A673 (cell line): ENCODE measurements around the gene OR10H1. TPM values are rescaled to one million over a fixed set of nuclear protein-coding genes. Genes with fewer than 3 reads are reported as not detected.

ENCODE experiments used
- BruUV-seq: library from RNA; stranded (reverse); fragments of 400-500 nt; replicated peaks from 2 replicates; lab custom pipeline; 2021; lab: Mats Ljungman, UMichigan
- CTCF ChIA-PET: fragments of 300-600 bp; sonication (Branson Sonifier 250); formaldehyde crosslinking; loops from one replicate; lab custom pipeline; 2022; ENCODE audit warnings: antibody characterized with exemption; lab: Charles Lee
- POLR2A ChIA-PET: fragments of 300-600 bp; sonication (Branson Sonifier 250); formaldehyde crosslinking; loops from one replicate; lab custom pipeline; 2022; ENCODE audit warnings: antibody characterized with exemption; ENCODE audit not compliant: low non-redundant PET; lab: Charles Lee
- DNase-seq: peaks from one replicate; pipeline ENCODE4 v3.0.0-alpha.2; 2015; ENCODE audit warnings: low spot score
- H3K27ac ChIP-seq: fragments of 200-600 bp; sonication (generic); 2 replicates; pipeline ENCODE4 v1.5.1; 2016; ENCODE audit warnings: mixed run types, low read depth, mild to moderate bottlenecking, mixed read lengths, antibody characterized with exemption, low read length; ENCODE audit not compliant: poor library complexity, severe bottlenecking
- H3K27me3 ChIP-seq: fragments of 200-600 bp; sonication (generic); replicated peaks from 2 replicates; pipeline ENCODE4 v1.6.1; 2017; ENCODE audit warnings: mixed run types, low read depth, mild to moderate bottlenecking, mixed read lengths, antibody characterized with exemption, low read length; ENCODE audit not compliant: insufficient read depth, poor library complexity
- H3K36me3 ChIP-seq: fragments of 200-600 bp; sonication (generic); 2 replicates; pipeline ENCODE4 v1.6.1; 2016; ENCODE audit warnings: mixed run types, mild to moderate bottlenecking, mixed read lengths, antibody characterized with exemption, low read length; ENCODE audit not compliant: insufficient read depth, poor library complexity, severe bottlenecking
- H3K4me1 ChIP-seq: fragments of 200-600 bp; sonication (generic); 2 replicates; pipeline ENCODE4 v1.6.1; 2017; ENCODE audit warnings: mixed run types, mild to moderate bottlenecking, mixed read lengths, antibody characterized with exemption, low read length; ENCODE audit not compliant: insufficient read depth, poor library complexity, severe bottlenecking
- H3K4me3 ChIP-seq: fragments of 200-600 bp; sonication (generic); 2 replicates; pipeline ENCODE4 v1.5.1; 2016; ENCODE audit warnings: low read depth, mixed run types, mild to moderate bottlenecking, mixed read lengths, low read length; ENCODE audit not compliant: poor library complexity, severe bottlenecking
- H3K9me3 ChIP-seq: fragments of 200-600 bp; sonication (generic); 2 replicates; pipeline ENCODE4 v1.6.1; 2016; ENCODE audit warnings: mixed run types, low read depth, mild to moderate bottlenecking, mixed read lengths, antibody characterized with exemption, low read length; ENCODE audit not compliant: poor library complexity, severe bottlenecking
- CTCF ChIP-seq: fragments of 300-800, 200-600 bp; sonication (generic); conservative IDR thresholded peaks from 2 replicates; pipeline ENCODE4 v1.5.1; 2017; ENCODE audit warnings: low read depth, mild to moderate bottlenecking, antibody characterized with exemption, low read length, moderate library complexity, mixed read lengths
- EZH2 ChIP-seq: fragments of 200-600 bp; sonication (generic); IDR thresholded peaks from 2 replicates; pipeline ENCODE4 v1.6.1; 2017; ENCODE audit warnings: borderline replicate concordance, low read depth, mild to moderate bottlenecking, mixed read lengths, antibody characterized with exemption, low read length; ENCODE audit not compliant: poor library complexity, severe bottlenecking
- intact Hi-C: fragments of 100-400 bp; cut with micrococcal nuclease; formaldehyde crosslinking; loops from one replicate; pipeline ENCODE4 v1.10.0; 2022; ENCODE audit not compliant: unreplicated experiment
- total RNA-seq: library from RNA; stranded (reverse); gene quantifications from 2 replicates; pipeline ENCODE4 v1.2.3, GENCODE V29; 2021

OR10H1 gene
- total RNA-seq, 1 experiment from 2014 or later = not detected

- H3K4me3 ChIP-seq = no peak overlapping the region
- no peaks in the 10 kb centered on the region for H3K4me1 ChIP-seq
- H3K9me3 ChIP-seq = no peaks in the 10 kb centered on the region
- H3K36me3 ChIP-seq = no peaks in the 10 kb centered on the region
- intact Hi-C loops = no loop called here
- ChIA-PET POLR2A (no interaction called here), CTCF (no interaction called here)
- TF ChIP-seq CTCF (no peak), EZH2 (no peak)
- peaks cover 41% of the 10 kb centered on the region for H3K27me3 ChIP-seq
- no TSS peak for BruUV-seq
- DNase-seq = no peak
- H3K27ac ChIP-seq = no peak overlapping the region
Measured at GRCh38 chr19:15828121-15828610, 12.7 kb upstream of the OR10H1 start.

- no peak for DNase-seq
- no peak overlapping the region for H3K27ac ChIP-seq
- intact Hi-C loops = no loop called here
- peaks cover 34% of the 10 kb centered on the region for H3K27me3 ChIP-seq
- no peak for TF ChIP-seq CTCF
- no peak for TF ChIP-seq EZH2
- no peaks in the 10 kb centered on the region for H3K4me1 ChIP-seq
- POLR2A ChIA-PET = no interaction called here
- H3K9me3 ChIP-seq = no peaks in the 10 kb centered on the region
- no peaks in the 10 kb centered on the region for H3K36me3 ChIP-seq
- H3K4me3 ChIP-seq = no peak overlapping the region
- CTCF ChIA-PET = no interaction called here
- BruUV-seq = no TSS peak
Measured at GRCh38 chr19:15825753-15826152, 10.3 kb upstream of the OR10H1 start.

DNA sequence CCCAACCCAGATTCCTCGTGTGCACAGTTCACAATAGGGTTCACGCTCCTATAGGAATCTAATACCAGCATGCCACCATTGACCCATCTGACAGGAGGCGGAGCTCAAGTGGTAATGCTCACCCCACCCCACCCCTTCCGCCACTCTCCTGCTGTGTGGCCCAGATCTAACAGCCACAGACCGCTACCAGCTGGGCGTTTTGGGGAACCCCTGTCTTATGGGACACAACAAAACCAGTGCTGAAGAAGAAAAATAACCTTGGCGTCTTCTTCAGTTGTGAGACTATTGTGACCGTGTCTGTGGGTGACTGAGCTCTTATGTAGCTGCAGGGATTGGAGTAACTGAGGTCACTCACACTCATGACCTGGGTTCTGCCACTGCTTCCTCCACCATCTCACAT is 5.2 kb upstream of the OR10H1 start:
- no peak overlapping the region for H3K4me3 ChIP-seq
- H3K27me3 ChIP-seq = peaks cover 16% of the 10 kb centered on the region
- H3K27ac ChIP-seq = no peak overlapping the region
- H3K4me1 ChIP-seq = no peaks in the 10 kb centered on the region
- POLR2A ChIA-PET = no interaction called here
- TF ChIP-seq EZH2 (no peak), CTCF (no peak)
- intact Hi-C loops = no loop called here
- CTCF ChIA-PET = no interaction called here
- H3K9me3 ChIP-seq = no peaks in the 10 kb centered on the region
- no peak for DNase-seq
- H3K36me3 ChIP-seq = no peaks in the 10 kb centered on the region
- BruUV-seq = no TSS peak
